Testis (tissue), 2 donors: ENCODE results near the gene WDR37.

Experiments
- POLR2A ChIP-seq: fragments of 450-650 bp; IDR thresholded peaks from one replicate; pipeline ENCODE4 v1.6.1; 2017; ENCODE audit warnings: antibody characterized with exemption, mild to moderate bottlenecking, moderate library complexity
- TF ChIP-seq, protein P1 (sequence below), 3 experiments: fragments of 450-650 bp in 2 of 3; fragments of 200-600 bp in 1 of 3; sonication (generic) in 1 of 3; IDR thresholded peaks; one replicate each; pipeline ENCODE4 v1.5.1; 2016 to 2019; ENCODE audit warnings: antibody characterized with exemption in 3 of 3, mild to moderate bottlenecking in 2 of 3, moderate library complexity in 1 of 3

DNA sequence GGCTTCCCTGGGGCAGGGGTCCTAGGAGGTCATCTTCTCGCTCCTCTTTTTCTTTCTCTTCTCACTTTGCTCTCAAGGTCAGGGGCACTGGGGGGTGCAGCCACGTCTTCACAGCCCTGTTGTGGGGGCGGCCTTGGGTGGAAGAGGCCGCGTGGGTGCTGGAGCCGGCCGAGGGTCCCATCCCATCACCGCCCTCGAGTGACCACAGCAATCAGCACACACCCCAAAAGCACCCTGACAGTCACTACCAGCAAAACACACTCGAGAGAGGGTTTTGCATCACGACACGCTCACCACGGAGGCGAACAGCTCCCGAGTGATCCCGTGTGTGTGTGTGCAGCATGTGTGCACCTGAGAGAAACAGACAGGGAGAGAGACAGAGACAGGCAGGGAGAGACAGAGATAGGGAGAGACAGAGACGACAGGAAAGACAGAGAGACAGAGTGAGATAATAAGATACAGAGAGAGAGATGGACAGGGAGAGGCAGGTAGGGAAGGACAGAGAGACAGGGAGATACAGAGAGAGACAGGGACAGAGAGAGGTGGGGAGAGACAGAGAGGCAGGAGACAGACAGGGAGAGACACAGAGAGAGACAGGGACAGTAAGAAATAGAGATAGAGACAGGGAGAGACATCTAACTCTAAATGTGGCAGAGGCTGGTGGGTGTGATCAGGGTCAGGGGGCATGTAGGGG is 100.9 kb downstream of the WDR37 start:
- no peak for TF ChIP-seq POLR2A
- TF ChIP-seq, protein P1, sequence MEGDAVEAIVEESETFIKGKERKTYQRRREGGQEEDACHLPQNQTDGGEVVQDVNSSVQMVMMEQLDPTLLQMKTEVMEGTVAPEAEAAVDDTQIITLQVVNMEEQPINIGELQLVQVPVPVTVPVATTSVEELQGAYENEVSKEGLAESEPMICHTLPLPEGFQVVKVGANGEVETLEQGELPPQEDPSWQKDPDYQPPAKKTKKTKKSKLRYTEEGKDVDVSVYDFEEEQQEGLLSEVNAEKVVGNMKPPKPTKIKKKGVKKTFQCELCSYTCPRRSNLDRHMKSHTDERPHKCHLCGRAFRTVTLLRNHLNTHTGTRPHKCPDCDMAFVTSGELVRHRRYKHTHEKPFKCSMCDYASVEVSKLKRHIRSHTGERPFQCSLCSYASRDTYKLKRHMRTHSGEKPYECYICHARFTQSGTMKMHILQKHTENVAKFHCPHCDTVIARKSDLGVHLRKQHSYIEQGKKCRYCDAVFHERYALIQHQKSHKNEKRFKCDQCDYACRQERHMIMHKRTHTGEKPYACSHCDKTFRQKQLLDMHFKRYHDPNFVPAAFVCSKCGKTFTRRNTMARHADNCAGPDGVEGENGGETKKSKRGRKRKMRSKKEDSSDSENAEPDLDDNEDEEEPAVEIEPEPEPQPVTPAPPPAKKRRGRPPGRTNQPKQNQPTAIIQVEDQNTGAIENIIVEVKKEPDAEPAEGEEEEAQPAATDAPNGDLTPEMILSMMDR (IDR thresholded peaks at IDR 0.05) = no peak
